ENCODE results near the gene KPNB1.

Gene KPNB1

DNA sequence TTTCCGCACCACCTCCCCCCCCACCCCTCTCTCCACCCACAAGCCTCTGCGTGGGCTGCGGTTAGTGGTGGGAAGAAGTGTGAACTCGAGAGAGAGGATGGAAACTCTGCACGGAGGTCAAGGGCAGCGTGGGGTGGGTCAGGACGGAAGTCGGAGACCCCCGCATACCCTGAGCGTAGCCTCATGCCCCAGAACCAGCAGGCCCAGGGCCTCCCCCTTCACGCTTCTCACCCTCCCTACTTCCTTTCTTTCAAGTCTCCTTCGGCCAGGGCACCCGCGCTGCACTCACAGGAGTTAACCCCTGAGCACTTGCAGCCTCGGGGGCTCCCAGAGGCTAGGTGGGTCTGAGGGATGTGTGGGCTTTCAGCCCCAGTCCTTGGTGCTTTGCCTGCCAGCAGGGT is 53.5 kb downstream of the KPNB1 start:
- H3K4me3 ChIP-seq (ENCODE audit: low read depth, low read length) = no peak overlapping the region
- TF ChIP-seq, protein P1, sequence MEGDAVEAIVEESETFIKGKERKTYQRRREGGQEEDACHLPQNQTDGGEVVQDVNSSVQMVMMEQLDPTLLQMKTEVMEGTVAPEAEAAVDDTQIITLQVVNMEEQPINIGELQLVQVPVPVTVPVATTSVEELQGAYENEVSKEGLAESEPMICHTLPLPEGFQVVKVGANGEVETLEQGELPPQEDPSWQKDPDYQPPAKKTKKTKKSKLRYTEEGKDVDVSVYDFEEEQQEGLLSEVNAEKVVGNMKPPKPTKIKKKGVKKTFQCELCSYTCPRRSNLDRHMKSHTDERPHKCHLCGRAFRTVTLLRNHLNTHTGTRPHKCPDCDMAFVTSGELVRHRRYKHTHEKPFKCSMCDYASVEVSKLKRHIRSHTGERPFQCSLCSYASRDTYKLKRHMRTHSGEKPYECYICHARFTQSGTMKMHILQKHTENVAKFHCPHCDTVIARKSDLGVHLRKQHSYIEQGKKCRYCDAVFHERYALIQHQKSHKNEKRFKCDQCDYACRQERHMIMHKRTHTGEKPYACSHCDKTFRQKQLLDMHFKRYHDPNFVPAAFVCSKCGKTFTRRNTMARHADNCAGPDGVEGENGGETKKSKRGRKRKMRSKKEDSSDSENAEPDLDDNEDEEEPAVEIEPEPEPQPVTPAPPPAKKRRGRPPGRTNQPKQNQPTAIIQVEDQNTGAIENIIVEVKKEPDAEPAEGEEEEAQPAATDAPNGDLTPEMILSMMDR (IDR thresholded peaks at IDR 0.05; ENCODE audit: low read depth, low read length) = no peak

GRCh38 chr17:47703671-47704070 is 54.0 kb downstream of the KPNB1 start:
- no peak overlapping the region for H3K4me3 ChIP-seq (ENCODE audit: low read depth, low read length)
- TF ChIP-seq, protein P1 (IDR thresholded peaks at IDR 0.05; ENCODE audit: low read depth, low read length) = no peak

DNA sequence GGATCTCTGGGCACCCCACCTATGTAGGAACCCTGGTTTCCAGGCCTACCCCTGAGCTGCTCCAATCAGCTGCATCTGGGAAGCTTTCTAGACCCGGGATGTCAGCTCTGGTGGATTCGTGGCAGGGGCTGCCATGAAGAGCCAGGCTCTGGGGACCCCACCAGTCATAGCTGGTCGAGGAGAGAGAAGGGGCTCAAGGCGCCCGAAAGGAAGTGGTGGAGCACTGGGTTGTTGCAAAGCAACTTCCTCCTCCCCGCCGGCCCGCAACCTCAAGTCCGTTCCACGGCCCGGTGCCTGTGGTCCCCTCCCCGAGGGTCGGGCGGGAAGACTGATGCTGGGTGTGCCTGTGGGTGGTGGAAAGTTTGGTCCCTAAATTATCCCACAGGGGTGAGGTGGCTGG is 54.4 kb downstream of the KPNB1 start:
- TF ChIP-seq, protein P1 (IDR thresholded peaks at IDR 0.05; ENCODE audit: low read depth, low read length) = no peak
- H3K4me3 ChIP-seq (ENCODE audit: low read depth, low read length) = no peak overlapping the region

DNA sequence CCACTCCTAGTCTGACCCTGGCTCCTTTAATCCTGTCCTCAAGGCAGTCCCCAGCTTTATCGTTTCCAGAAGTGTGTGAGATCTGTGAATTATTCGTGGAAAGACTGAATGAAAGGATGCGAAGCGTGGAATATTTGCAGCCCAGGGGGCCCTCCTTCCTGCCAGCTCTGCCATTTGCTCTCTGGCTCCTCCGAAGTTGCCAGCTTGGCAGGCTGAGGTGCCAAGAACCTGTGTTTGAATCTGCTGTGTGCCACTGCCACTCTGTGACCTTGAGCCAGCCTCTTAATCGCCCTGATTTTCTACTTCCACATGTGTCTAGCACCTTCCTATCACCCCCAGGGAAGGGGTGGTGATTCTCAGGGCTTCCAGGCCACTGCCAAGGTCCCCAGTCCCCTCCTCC is 55.0 kb downstream of the KPNB1 start:
- TF ChIP-seq, protein P1 (IDR thresholded peaks at IDR 0.05; ENCODE audit: low read depth, low read length) = no peak
- no peak overlapping the region for H3K4me3 ChIP-seq (ENCODE audit: low read depth, low read length)

DNA sequence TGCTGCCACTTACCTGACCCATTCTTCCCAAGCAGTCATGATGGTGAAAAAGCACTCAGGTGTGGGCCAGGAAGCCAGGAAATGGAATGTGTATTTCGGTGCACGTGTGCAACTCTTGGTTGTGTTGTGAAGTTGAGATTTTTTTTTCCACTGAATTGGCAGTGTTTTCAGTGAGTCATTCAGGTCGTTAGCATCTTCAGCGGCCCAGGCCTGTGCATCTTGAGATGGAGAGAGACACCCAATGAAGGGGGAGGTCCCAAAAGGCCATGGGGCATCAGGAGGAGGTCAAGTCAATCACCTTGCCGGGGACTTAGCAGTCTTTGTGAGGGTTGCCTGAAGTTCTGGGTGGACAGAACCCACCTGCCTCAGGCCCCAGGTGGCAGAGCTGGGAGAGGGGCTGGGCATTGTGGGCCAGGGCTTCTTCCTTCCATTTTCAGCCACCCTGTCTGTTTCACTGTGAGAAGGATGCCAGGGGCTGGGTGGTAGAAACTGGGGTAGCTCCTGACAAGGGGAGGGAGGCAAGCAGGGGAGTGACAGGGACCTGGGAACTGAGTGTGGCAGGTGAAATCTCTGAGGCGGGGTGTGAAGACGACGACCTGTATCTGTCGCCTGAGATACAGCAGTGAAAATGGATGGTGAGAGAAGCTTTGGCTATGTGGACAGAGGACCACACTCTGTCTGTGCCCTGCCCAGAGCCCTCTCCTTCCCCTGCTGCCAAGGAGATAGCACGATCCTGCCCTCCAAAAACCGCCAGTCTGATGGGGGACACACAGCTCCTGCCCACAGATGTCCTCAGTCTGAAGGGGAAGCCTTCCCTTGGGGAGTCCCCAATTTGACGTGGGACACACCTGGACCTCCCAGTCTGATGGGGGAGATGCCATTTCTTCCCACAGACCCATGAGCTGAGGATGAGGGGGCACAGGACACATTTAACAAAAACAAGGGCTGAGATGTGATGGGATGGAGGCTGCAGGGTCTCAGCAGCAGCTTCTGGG is 56.1 kb downstream of the KPNB1 start:
- no peak overlapping the region for H3K4me3 ChIP-seq (ENCODE audit: low read depth, low read length)
- TF ChIP-seq, protein P1 (IDR thresholded peaks at IDR 0.05; ENCODE audit: low read depth, low read length) = no peak

GRCh38 chr17:47707056-47707804 is 57.5 kb downstream of the KPNB1 start:
- TF ChIP-seq, protein P1 (IDR thresholded peaks at IDR 0.05; ENCODE audit: low read depth, low read length) = no peak
- no peak overlapping the region for H3K4me3 ChIP-seq (ENCODE audit: low read depth, low read length)

- no peak overlapping the region for H3K4me3 ChIP-seq (ENCODE audit: low read depth, low read length)
- TF ChIP-seq, protein P1 (IDR thresholded peaks at IDR 0.05; ENCODE audit: low read depth, low read length) = no peak
Measured at GRCh38 chr17:47707884-47708283, 58.2 kb downstream of the KPNB1 start.
